ENCODE results near the gene TUBB4A. TPM values are rescaled to one million over a fixed set of nuclear protein-coding genes. Genes with fewer than 3 reads are reported as not detected.

Gene TUBB4A
- total and polyA plus RNA-seq, 9 of the 15 experiments (the other 6 are each of a cell fraction or from before 2014, with no cell fraction given) = 0.14 to 7.0 (median 0.75) TPM

- TF ChIP-seq ZNF592 (IDR thresholded peaks at IDR 0.05) (peak; percentile 81), ZFP91 (CRISPR knock-in tag; IDR thresholded peaks at IDR 0.05) (no peak), STAT5B (CRISPR knock-in tag; IDR thresholded peaks at IDR 0.05) (no peak), E2F8 (IDR thresholded peaks at IDR 0.05; ENCODE audit: low read depth, partially characterized antibody) (peak; percentile 72), TAF1 (IDR thresholded peaks at IDR 0.05; ENCODE audit: control insufficient read depth, extremely low read depth, insufficient read depth, low read length, severe bottlenecking) (peak; percentile 89), HDAC1 (IDR thresholded peaks at IDR 0.05) (peak; percentile 82 to 83; a peak in 3 of 4 replicates), BCL6 (CRISPR knock-in tag; IDR thresholded peaks at IDR 0.05) (no peak), BCLAF1 (IDR thresholded peaks at IDR 0.05; ENCODE audit: borderline replicate concordance in 1 of 2, control insufficient read depth in 1 of 2, low read depth in 2 of 2, low read length in 1 of 2) (0 out of 4 replicates have a peak, but pooled peaks of 1 of the 2 experiments have one; percentile 24), BRF1 (IDR thresholded peaks at IDR 0.05; ENCODE audit: borderline replicate concordance, extremely low read depth, insufficient read length) (no peak), ZBTB49 (CRISPR knock-in tag; IDR thresholded peaks at IDR 0.05; ENCODE audit: borderline replicate concordance) (no peak)
Measured at GRCh38 chr19:6530386-6531162, 28.5 kb upstream of the TUBB4A start, which contains the start of gene TNFSF9 (continued).
